ENCODE results near the gene TNFSF11.

GRCh38 chr13:42533336-42533591 lies 40.7 kb upstream of the TNFSF11 start:
- TF ChIP-seq CTCF (IDR thresholded peaks at IDR 0.05; ENCODE audit: low read depth, low read length, poor library complexity, severe bottlenecking) (no peak), EZH2phosphoT487 (IDR thresholded peaks at IDR 0.05; ENCODE audit: borderline replicate concordance, low read length) (no peak)

Data from DOHH2 (cell line).